ENCODE results near the gene PRPF40B.

DNA sequence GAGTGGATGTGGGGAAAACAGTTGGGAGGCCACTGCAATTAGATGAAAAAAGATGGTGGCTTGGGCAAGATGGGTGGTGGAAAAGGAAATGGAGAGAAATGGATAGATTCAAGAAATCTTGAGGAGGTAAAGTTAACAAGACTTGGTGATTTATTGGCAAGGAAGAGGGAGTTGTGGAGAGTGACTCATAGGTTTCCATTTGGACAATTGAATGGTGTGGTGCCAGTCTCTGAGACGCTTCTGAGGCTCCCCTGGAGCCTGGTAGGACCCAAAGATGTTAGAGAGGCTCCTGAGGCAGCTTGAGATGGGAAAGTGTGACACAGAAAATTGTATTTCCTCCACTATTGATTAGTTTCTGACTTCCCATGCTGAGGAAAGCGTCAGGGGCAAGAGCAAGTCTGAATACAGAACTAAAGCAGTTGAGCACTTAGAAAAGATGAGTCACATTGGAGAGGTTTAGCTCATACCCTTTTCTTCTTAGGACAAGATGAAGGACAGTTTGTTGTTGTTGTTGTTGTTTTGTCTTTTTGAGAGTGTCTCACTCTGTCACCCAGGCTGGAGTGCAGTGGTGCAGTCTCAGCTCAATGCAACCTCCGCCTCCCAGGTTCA lies 4.5 kb downstream of the PRPF40B start:
- TF ChIP-seq, protein P1, sequence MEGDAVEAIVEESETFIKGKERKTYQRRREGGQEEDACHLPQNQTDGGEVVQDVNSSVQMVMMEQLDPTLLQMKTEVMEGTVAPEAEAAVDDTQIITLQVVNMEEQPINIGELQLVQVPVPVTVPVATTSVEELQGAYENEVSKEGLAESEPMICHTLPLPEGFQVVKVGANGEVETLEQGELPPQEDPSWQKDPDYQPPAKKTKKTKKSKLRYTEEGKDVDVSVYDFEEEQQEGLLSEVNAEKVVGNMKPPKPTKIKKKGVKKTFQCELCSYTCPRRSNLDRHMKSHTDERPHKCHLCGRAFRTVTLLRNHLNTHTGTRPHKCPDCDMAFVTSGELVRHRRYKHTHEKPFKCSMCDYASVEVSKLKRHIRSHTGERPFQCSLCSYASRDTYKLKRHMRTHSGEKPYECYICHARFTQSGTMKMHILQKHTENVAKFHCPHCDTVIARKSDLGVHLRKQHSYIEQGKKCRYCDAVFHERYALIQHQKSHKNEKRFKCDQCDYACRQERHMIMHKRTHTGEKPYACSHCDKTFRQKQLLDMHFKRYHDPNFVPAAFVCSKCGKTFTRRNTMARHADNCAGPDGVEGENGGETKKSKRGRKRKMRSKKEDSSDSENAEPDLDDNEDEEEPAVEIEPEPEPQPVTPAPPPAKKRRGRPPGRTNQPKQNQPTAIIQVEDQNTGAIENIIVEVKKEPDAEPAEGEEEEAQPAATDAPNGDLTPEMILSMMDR (IDR thresholded peaks at IDR 0.05) = no peak
- TF ChIP-seq POLR2A (IDR thresholded peaks at IDR 0.05) = no peak

All from body of pancreas (tissue), 4 donors.